HL-60 (cell line): ENCODE measurements around the gene POLR2L.

ENCODE experiments used
- DNase-seq, 2 experiments: peaks; one replicate each; pipeline ENCODE4 v3.0.0-alpha.2; 2010 to 2020; ENCODE audit warnings: low read depth in 1 of 2, low spot score in 1 of 2
- H3K27ac ChIP-seq: fragments of 250-450 bp; sonication (Bioruptor Pico); replicated peaks from 2 replicates; pipeline ENCODE4 v1.5.1; 2020; ENCODE audit warnings: mild to moderate bottlenecking, moderate library complexity
- H3K27me3 ChIP-seq: fragments of 250-450 bp; sonication (Bioruptor Pico); 2 replicates; pipeline ENCODE4 v1.5.1; 2021; ENCODE audit warnings: mild to moderate bottlenecking, moderate library complexity; ENCODE audit not compliant: insufficient read depth, poor library complexity, severe bottlenecking
- H3K4me3 ChIP-seq: replicated peaks from 2 replicates; pipeline ENCODE4 v1.5.1; 2011; ENCODE audit warnings: mild to moderate bottlenecking, control low read depth, low read length; ENCODE audit not compliant: insufficient read depth
- CTCF ChIP-seq: IDR thresholded peaks from one replicate; pipeline ENCODE4 v1.5.1; 2011; ENCODE audit warnings: low read length, control low read depth, inconsistent platforms; ENCODE audit not compliant: insufficient read depth
- GABPA ChIP-seq: IDR thresholded peaks from 2 replicates; pipeline ENCODE4 v1.6.1; 2012; ENCODE audit warnings: low read depth
- POLR2AphosphoS5 ChIP-seq: IDR thresholded peaks from 2 replicates; pipeline ENCODE4 v1.6.1; 2012; ENCODE audit warnings: low read depth
- REST ChIP-seq: IDR thresholded peaks from 2 replicates; pipeline ENCODE4 v1.6.1; 2012; ENCODE audit warnings: low read depth; ENCODE audit not compliant: insufficient replicate concordance
- SPI1 ChIP-seq: IDR thresholded peaks from 2 replicates; pipeline ENCODE4 v1.6.1; 2012; ENCODE audit warnings: low read depth, mild to moderate bottlenecking, borderline replicate concordance

Gene POLR2L

DNA sequence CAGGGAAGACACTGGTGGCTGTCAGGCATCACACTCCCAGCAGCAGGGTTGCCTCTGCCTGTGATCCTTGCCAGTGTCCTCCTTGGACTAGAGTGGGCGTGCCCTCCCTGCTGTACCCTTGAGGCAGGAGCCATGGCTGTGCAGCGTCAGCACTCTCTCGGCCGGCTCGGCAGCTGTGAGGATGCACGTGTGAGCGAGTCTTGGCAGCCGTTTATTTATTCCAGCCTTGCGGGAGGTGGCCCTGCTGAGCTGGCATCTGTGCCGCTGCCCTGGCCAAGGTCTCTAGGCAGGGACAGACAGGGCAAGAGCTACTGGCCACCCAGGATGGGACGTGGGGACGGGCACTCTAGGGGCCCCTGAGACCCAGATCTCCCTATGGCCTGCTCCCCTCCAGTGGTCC, 34.2 kb upstream of the POLR2L start:
- no peak for TF ChIP-seq REST
- TF ChIP-seq POLR2AphosphoS5, result no peak
- no peak for TF ChIP-seq CTCF
- DNase-seq, result no peak
- Histone ChIP-seq H3K27ac (no peak overlapping the region), H3K4me3 (no peak overlapping the region), H3K27me3 (no peaks in the 10 kb centered on the region)

- no peak for DNase-seq
- H3K27ac ChIP-seq, result no peak overlapping the region
- no peak overlapping the region for H3K4me3 ChIP-seq
- H3K27me3 ChIP-seq, result no peaks in the 10 kb centered on the region
- TF ChIP-seq REST (no peak), POLR2AphosphoS5 (no peak), CTCF (no peak), SPI1 (no peak)
Observed at GRCh38 chr11:875769-876301, 33.5 kb upstream of the POLR2L start.

GRCh38 chr11:875203-875602, 32.9 kb upstream of the POLR2L start:
- Histone ChIP-seq H3K4me3 (no peak overlapping the region), H3K27ac (no peak overlapping the region), H3K27me3 (no peaks in the 10 kb centered on the region)
- no peak for DNase-seq
- TF ChIP-seq GABPA, result no peak
- no peak for TF ChIP-seq POLR2AphosphoS5
- no peak for TF ChIP-seq SPI1
- no peak for TF ChIP-seq CTCF
- TF ChIP-seq REST, result no peak
